ENCODE results near the gene ZFHX3.

GRCh38 chr16:72769876-72770275, 278.1 kb downstream of the ZFHX3 start:
- no peak for TF ChIP-seq CTCF (conservative IDR thresholded peaks at IDR 0.05 in 1 of 2, IDR thresholded peaks at IDR 0.05 in 1 of 2; ENCODE audit: low read depth in 1 of 2, low read length in 2 of 2)
- no peak for TF ChIP-seq EZH2 (IDR thresholded peaks at IDR 0.05; ENCODE audit: low read length, missing control alignments)

Measured in fibroblast of lung (primary cell).